ENCODE results near the gene TSPAN18. TPM values are rescaled to one million over a fixed set of nuclear protein-coding genes. Genes with fewer than 3 reads are reported as not detected.
A peak's percentile ranks its signal among the peaks of the same experiment; 100 is the strongest.

The TSPAN18 gene
- total RNA-seq, 2 donors from 2014 or later: 3.4 to 13.4 TPM

- TF ChIP-seq CTCF (IDR thresholded peaks at IDR 0.05): no peak
Observed at GRCh38 chr11:44718612-44719390, 8.0 kb upstream of the TSPAN18 start.

GRCh38 chr11:44725016-44725685 lies 1.6 kb upstream of the TSPAN18 start:
- intact Hi-C loops (cut with DNase I): loop anchor here (5.0 to 10.0 kb wide), 3 partner anchors 100 to 382 kb away; no protein-coding TSS in a partner anchor
- no peak overlapping the region for H3K9ac ChIP-seq (ENCODE audit: low read depth in 2 of 2, low read length in 2 of 2)
- no peak for DNase-seq
- TF ChIP-seq CTCF (IDR thresholded peaks at IDR 0.05): no peak
- H3K27ac ChIP-seq: no peak overlapping the region
- peaks cover 4% of the 10 kb centered on the region for H3K27me3 ChIP-seq
- H3K4me3 ChIP-seq: no peak overlapping the region
- H3K4me1 ChIP-seq: no peaks in the 10 kb centered on the region
- no peaks in the 10 kb centered on the region for H3K36me3 ChIP-seq
- no peaks in the 10 kb centered on the region for H3K9me3 ChIP-seq

More at GRCh38 chr11:44718612-44719390, 8.0 kb upstream of the TSPAN18 start:
- no peak overlapping the region for H3K4me3 ChIP-seq
- H3K9ac ChIP-seq (ENCODE audit: low read depth in 2 of 2, low read length in 2 of 2): no peak overlapping the region
- intact Hi-C loops (cut with DNase I): no loop called here
- no peak for DNase-seq
- no peaks in the 10 kb centered on the region for H3K9me3 ChIP-seq
- H3K36me3 ChIP-seq: no peaks in the 10 kb centered on the region
- no peaks in the 10 kb centered on the region for H3K4me1 ChIP-seq
- H3K27ac ChIP-seq: no peak overlapping the region
- no peaks in the 10 kb centered on the region for H3K27me3 ChIP-seq

GRCh38 chr11:44725757-44726282 lies 942 bp upstream of the TSPAN18 start:
- TF ChIP-seq CTCF (IDR thresholded peaks at IDR 0.05): no peak
- Histone ChIP-seq H3K4me1 (no peaks in the 10 kb centered on the region), H3K4me3 (no peak overlapping the region), H3K36me3 (no peaks in the 10 kb centered on the region), H3K27ac (peak overlapping the region; percentile 47), H3K9me3 (no peaks in the 10 kb centered on the region), H3K27me3 (peaks cover 4% of the 10 kb centered on the region), H3K9ac (ENCODE audit: low read depth in 2 of 2, low read length in 2 of 2) (peak overlapping the region in 1 of 2 donors; percentile 24)
- intact Hi-C loops (cut with DNase I): loop anchor here (2.0 to 10.0 kb wide), 4 partner anchors 101 to 381 kb away; no protein-coding TSS in a partner anchor
- DNase-seq: no peak

- Histone ChIP-seq H3K9ac (ENCODE audit: low read depth in 2 of 2, low read length in 2 of 2) (peak overlapping the region in 1 of 2 donors; percentile 72), H3K9me3 (no peaks in the 10 kb centered on the region), H3K4me1 (no peaks in the 10 kb centered on the region), H3K4me3 (peak overlapping the region; percentile 54), H3K36me3 (no peaks in the 10 kb centered on the region), H3K27ac (no peak overlapping the region), H3K27me3 (peaks cover 4% of the 10 kb centered on the region)
- intact Hi-C loops (cut with DNase I): loop anchor here (2.0 to 10.0 kb wide), 4 partner anchors 102 to 380 kb away; no protein-coding TSS in a partner anchor
- DNase-seq: no peak
- no peak for TF ChIP-seq CTCF (IDR thresholded peaks at IDR 0.05)
Observed at GRCh38 chr11:44727114-44727372, 281 bp downstream of the TSPAN18 start.

- TF ChIP-seq CTCF (IDR thresholded peaks at IDR 0.05): peak; percentile 93
- H3K36me3 ChIP-seq: no peaks in the 10 kb centered on the region
- peak; percentile 75 for DNase-seq
- H3K4me1 ChIP-seq: no peaks in the 10 kb centered on the region
- no peak overlapping the region for H3K27ac ChIP-seq
- intact Hi-C loops (cut with DNase I): loop anchor here (2.0 to 10.0 kb wide), 4 partner anchors 103 to 380 kb away; no protein-coding TSS in a partner anchor
- H3K4me3 ChIP-seq: peak overlapping the region; percentile 54
- H3K9ac ChIP-seq (ENCODE audit: low read depth in 2 of 2, low read length in 2 of 2): peak overlapping the region in 1 of 2 donors; percentile 72
- no peaks in the 10 kb centered on the region for H3K9me3 ChIP-seq
- H3K27me3 ChIP-seq: peaks cover 4% of the 10 kb centered on the region
Observed at GRCh38 chr11:44727373-44728287, 868 bp downstream of the TSPAN18 start.

Measured in colonic mucosa (tissue), 4 donors.